Measurements from ENCODE around the gene UBAC2.

UBAC2 gene

GRCh38 chr13:99250982-99251825 is 50.5 kb downstream of the UBAC2 start:
- DNase-seq: no peak

GRCh38 chr13:99251921-99252320 is 51.3 kb downstream of the UBAC2 start:
- DNase-seq: no peak

DNA sequence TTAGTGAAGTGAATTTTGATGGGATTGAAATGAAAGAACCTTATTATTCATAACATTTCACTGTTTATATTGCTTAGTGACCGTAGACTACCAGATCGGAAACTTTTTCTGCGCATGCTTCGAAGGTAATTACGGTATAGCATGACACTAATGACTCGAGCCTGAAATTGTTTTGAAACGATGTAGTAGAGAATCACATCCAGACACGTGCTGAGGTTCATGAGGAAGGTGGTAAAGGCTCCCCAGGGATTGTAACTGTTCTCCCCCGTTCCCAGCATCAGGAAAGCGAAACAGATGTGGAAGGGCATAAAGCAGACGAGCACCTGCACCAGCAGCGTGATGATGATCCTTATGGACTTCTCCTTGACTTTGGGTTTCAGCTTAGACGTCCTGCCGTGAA is 54.2 kb downstream of the UBAC2 start:
- DNase-seq: no peak

- DNase-seq: no peak
Measured at GRCh38 chr13:99255271-99255670, 54.6 kb downstream of the UBAC2 start.

DNA sequence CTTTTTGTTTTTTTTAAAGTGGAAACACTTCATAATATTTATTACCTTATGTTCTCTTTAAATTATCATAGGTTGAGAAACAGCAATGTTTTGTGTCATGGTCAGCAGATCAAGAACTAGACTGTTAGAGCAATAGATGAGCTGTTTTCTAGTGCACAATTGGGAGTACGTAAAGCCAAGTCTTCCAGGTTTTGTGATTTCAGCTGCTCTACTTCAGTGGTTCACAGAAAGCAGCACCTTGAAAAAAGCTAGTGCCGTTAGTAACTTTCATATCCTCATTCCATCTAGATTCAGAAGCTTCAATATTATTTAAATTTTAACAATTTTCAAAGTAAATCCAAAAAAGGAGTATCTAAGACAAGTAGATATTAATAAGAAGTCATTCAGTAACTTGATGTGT is 55.6 kb downstream of the UBAC2 start:
- DNase-seq: no peak

GRCh38 chr13:99256709-99257108 is 56.1 kb downstream of the UBAC2 start:
- no peak for DNase-seq

DNA sequence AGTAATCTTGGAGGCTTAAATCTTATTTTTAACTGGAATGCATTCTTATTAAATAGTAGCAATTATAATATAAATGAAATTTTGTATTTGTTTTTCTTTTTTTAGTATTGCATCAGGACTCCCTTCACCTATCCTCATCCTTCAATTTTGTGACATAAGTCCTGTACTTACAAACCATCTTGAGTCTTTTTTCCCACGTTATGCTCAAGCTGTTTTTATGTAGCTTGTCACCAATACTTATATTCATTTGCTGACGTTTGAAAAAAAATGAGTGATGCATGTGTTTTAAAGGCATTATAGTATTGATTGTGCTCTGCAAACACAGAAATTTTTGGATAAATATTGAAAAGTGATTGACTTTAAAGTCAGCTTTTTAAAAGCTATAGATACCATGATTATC is 56.6 kb downstream of the UBAC2 start:
- DNase-seq: no peak

GRCh38 chr13:99258210-99258860 is 57.7 kb downstream of the UBAC2 start, which contains the start of gene GPR18:
Gene GPR18 (minus strand): TSS chr13:99258379. CDS start chr13:99255872, 2,507 bp downstream.
- no peak for DNase-seq

GRCh38 chr13:99258946-99259345 is 58.3 kb downstream of the UBAC2 start:
- DNase-seq: no peak

DNA sequence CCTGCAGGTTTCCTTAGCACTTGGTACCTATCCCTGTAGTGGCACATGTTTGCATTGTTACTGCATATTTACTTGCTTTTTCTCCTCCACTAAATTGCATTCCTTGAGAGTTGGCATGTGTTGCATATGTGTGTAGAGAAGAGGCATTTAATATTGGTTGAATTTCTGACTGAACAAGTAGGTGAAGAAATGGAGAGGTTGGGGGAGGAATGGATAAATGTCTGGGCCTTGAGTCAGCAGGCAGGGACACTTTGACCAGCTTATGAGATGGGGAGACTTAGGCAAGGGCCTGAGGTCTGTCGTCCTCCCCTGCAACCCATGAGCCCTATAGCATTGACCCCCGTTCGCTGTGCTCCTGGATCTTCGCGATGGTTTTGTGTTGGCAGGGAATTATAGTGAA is 59.6 kb downstream of the UBAC2 start:
- DNase-seq: no peak

DNA sequence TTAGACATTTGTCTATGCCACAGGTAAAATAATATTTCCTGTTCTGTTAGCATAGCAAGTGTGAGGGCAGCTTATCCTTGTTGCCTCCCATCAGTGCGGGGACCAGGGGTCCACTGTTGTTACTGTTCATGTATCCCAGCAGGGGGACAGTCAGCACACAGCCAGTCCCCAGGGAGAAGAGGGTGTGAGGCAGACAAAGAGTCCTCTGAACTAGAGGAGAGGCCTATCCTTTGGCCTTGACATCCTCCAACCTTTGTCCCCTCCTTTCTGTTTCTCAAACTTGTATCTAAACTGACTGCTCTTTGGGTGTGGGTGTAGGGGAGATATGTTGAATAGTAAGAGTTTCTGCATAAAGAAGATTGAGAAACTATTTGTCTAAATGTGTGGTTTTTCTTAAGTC is 60.4 kb downstream of the UBAC2 start:
- no peak for DNase-seq

DNA sequence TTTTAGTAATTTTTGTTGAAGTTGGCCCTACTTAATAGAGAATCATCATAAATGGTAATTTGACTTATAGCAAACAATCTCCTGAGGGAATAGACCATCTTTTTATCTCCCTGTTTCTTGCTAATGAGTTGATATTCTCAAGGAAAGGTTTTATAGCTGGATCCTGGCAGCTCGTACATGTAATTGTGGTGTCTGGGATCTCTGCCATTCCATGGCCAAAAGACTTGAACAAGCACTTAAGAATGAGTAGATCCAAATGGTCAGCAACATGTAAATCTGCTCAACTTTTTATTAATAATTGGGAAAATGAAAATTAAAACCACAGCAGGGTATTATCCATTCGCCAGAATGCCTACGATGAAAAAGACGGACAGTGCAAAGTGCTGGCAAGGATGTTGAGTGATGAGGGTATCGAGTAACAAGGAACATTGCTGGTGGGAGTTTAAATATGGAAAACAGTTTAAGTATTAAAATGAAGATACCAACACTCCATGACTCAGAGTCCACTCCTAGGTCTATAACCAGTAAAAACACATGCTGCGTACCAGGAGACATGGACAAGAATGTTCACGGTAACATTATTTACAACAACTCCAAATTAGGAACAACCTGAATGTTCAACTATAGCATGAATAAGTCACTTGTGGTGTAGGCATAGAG is 62.6 kb downstream of the UBAC2 start:
- no peak for DNase-seq

- DNase-seq: peak; percentile 76
Measured at GRCh38 chr13:99264051-99264450, 63.4 kb downstream of the UBAC2 start.

DNA sequence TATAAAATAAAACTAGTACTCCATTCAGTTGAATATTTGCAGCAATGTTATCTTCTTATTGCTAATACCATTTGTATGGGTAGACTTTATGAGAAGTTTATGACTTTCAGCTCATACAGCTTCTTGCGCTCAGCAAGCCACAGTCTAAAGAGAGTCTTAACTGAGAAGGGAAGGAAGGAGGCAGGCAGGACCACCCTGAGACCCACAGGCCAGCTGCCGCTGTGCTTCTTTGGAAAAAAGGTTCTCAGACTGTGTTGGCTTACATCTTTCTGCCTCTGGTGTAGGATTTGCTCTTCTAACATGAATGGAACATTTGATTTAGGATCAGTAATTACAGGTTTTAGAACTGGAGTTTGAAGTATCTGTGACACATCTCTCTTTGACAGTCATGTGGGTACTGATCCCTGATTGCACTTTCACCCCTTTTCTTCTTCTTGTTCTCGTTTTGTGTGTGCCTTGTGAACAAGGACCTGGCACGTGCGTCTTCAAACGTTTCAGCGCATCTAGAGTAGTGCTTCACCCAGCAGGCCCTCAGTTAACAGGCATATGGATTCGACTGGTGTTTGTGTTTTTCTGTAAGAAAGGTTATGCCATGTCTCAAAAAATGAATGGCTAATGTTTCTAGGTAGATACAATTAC is 64.6 kb downstream of the UBAC2 start:
- DNase-seq: no peak

- DNase-seq: peak; percentile 28
Measured at GRCh38 chr13:99265821-99266426, 65.3 kb downstream of the UBAC2 start.

- no peak for DNase-seq
Measured at GRCh38 chr13:99266827-99267226, 66.2 kb downstream of the UBAC2 start.

DNA sequence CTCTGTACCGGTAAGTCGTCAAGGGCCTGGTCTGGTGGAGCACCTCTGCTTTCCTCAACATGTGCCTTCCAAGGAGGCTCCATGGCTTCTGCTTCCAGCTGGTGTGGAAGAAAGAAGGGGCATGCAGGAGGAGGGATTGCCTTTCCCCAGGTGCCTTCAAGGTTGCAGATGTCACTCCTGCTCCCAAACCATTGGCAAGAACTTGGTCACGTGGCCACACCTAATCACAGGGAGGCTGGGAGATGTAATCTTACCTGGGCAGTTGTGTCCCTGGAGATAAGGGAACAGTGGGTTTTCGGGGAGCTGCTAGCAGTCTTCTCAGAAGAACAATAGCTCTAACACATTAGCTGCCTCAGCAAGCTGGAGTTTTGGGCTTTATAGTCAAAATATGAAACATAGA is 67.3 kb downstream of the UBAC2 start:
- no peak for DNase-seq

DNA sequence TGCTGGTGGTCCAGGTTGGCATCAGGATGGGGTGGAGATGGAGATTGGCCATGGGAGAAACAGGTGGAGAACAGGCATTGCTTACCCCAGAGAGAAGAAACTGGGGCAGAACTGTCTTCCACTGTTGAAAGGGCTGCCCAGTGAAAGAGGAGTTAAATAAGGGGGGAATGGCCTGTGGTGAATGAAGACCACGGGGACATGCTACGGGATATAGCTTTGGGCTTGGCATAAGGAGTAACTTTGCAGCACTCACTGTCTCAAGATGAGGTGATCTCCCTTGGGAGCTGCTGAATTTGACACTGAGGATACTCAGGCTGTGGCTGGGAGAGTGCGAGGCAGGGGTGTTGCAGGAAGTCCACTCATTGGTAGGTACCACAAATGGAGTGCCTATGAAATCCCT is 68.2 kb downstream of the UBAC2 start:
- DNase-seq: no peak

GRCh38 chr13:99269627-99270241 is 69.1 kb downstream of the UBAC2 start:
- peak; percentile 57 for DNase-seq

DNA sequence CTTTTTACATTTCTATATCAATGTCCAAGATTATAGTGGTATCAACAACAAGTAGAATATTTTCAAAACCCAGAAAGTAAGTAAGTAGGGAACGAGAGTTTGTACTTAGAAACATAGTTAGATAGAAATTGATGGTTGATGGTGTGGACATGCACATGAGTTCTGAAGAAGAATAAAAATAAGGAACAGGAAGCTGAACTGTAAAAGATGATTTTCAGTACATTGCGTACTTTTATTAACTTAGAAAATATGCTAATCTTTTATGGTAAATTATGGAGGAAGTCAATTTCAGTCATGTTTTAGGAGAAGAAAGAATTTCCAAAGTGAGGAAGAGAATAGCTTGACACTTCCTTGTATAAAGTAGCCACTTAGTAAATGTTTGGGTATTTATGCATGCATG is 69.9 kb downstream of the UBAC2 start:
- DNase-seq: no peak

DNA sequence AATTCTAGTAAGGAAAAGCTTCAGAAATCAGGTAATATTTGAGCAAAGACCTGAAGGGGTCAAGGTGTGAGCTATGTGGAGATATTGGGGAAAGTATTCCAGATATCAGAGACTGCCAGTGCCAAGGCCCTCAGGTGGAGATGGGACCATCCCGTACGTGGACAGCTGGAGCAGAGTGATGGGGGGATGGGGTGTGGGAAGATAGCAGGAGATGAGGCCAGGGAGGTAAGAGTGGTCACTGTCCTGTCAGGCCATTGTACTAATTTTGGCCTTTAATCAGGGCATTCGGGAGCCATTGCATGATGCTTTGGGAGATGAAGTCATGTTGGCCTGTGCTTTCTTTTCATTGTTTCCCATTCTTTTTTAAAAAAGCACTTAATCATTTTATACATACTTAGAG is 70.6 kb downstream of the UBAC2 start:
- DNase-seq: no peak

DNA sequence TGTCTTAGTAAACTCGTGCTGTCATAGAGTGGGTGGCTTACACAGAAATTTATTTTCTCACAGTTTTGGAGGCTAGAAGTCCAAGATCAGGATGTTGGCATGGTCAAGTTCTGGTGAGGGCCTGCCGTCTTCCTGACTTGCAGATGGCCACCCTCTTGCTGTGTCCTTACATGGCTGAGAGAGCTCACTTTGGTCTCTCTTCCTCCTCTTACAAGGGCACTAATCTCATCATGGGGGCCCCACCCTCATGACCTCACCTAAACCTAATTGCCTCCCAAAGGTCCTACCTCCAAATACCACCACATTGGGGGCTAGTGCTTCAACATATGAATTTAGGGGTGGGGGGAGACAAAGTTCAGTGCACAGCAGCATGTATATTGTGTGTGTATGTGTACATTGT is 71.8 kb downstream of the UBAC2 start:
- no peak for DNase-seq

DNA sequence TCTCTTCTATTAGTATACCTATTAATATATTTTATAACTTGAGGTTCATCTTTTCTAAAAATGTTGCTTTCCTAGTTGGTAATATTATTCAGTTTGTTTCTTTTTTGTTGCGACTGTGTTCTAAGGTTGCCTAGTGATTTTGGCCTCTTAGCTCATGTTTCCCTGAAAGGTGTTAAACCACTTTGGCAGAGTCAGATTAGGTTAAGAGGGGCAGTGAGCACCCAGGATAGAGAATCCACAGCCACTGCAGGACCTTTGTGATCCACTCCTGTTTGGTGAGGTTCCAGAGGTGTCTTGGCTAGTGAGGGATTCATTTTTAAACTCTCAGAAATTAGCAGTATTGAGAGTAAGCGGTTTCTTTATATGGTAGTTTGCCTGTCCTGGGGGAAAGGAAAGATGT is 72.5 kb downstream of the UBAC2 start:
- no peak for DNase-seq
